ENCODE results near the gene NTF4.
"Not testable (repeated sequence)": the region's sequence is repeated elsewhere in the genome, so short reads cannot be mapped to it uniquely, and the experiment has no call there.

The NTF4 gene

DNA sequence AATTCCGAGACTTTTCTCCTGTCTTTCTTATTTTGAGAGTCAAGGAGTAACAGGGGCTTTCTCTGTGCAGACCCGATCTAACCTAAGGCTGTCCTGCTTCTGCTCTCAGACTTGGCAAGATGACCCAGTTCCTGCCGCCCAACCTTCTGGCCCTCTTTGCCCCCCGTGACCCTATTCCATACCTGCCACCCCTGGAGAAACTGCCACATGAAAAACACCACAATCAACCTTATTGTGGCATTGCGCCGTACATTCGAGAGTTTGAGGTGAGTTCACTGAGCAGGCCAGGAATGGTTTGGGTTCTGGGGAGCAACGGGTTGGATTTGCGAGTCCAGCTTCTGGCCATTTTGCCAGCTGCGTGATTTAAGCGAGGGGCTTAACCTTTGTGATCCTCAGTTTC lies 21.7 kb upstream of the NTF4 start:
- no peak for DNase-seq

GRCh38 chr19:49085868-49086232 lies 21.2 kb upstream of the NTF4 start:
- DNase-seq, result no peak

- peak; percentile 99 for DNase-seq
Measured at GRCh38 chr19:49085020-49085867, 20.6 kb upstream of the NTF4 start, which contains the start of gene SNRNP70. Gene SNRNP70 (plus strand): TSS chr19:49085451. CDS start chr19:49086415, 964 bp downstream.

- no peak for DNase-seq
Measured at GRCh38 chr19:49084206-49085019, 19.8 kb upstream of the NTF4 start.

DNA sequence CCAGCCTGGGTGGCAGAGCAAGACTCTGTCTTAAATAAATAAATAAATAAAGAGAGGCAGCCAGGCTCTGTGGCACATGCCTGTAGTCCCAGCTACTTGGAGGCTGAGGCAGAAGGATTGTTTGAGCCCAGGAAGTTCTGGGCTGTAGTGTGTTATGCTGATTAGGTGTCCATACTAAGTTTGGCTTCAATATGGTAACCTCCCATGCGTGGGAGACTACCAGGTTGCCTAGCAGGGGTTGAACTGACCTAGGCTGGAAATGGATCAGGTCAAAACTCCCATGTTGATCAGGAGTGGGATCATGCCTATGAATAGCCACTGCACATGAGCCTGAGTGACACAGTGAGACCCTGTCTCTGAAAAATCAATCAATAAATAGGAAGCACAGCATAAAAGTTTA lies 16.7 kb upstream of the NTF4 start:
- DNase-seq, result no peak

DNA sequence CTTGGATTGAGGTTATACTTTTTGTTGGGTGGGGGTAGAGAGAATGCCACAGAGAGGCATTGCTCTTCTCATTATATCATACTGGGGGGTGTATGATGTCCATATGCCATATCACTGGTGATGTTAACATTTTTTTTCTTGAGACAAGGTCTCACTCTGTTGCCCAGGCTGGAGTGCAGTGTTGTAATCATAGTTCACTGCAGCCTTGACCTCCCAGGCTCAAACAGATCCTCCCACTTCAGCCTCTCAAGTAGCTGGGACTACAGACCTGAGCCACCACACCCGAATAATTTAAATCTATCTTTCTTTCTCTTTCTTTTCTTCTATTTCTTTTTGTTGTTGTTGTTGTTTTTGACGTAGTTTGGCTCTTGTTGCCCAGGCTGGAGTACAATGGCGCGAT lies 15.8 kb upstream of the NTF4 start:
- DNase-seq, result no peak

GRCh38 chr19:49074869-49075268 lies 10.3 kb upstream of the NTF4 start:
- DNase-seq, result peak; percentile 61

DNA sequence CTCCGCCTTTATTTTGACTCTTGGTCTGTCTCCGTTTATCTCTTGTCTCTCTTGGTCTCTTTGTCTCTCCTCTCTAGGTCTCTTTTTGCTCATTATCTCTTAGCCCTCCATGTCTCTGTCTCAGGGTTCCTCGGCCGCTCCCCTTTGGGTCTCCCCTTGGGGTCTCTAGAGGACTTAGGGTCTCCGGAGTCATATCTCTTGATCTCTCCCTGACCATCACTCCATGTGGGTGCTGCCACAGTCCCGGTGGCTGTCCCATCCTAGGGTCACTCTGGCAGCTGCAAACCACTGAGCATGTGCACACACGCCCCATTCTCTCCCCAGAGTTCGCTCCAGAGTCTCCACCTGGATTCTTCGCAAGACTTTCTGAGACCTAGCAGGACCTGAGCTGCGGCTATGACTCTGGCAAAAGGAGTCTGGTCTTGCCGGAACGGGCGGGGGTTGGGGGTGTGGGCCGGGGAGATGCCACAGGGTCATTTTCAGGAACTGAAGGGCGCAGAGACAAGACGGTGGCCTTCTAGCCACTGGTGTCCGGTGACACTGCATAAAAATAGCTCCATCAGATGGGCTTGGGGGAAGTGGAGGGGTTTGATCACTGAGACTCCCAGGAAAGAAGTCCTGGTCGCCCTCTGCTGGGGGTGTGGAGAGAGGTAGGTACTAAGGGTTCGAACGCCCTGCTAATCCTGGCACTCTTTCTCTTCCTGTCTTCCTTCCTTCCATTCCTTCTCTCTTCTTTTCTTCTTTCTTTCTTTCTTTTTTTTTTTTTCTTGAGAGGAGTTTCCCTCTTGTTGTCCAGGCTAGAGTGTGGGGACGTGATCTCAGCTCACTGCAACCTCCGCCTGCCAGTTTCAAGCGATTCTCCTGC lies 9.1 kb upstream of the NTF4 start:
- no peak for DNase-seq

DNA sequence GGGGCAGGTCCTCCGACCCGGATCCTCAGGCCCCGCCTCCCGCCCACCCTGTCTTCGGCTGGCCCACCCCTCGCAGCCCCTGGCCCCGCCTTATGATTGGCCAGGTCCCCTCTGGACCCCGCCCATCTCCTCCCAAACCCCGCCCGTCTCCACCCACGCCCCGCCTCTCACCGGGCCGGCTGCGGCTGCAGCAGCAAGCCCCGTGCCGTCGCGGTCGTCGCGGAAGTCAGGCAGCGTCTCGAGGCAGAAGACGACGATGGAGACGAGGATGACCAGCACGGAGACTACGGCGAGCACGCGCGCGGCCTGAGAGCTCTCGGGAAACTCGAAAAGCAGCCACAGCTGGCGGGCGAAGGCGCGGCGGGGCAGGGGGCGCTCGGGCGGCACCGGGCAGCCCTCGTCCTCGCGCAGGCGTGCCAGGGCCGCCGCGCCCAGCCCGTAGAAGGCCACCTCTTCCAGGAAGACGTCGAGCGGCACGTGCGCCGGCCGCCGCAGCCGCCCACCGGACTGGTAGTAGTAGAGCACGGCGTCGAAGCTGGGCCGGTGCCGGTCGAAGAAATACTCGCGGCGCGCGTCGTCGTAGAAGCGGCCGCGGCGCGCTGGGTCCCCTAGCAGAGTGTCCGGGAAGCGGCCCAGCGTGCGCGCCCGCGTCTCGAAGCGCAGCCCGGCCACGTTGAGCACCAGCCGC lies 7.4 kb upstream of the NTF4 start:
- DNase-seq, result no peak

DNA sequence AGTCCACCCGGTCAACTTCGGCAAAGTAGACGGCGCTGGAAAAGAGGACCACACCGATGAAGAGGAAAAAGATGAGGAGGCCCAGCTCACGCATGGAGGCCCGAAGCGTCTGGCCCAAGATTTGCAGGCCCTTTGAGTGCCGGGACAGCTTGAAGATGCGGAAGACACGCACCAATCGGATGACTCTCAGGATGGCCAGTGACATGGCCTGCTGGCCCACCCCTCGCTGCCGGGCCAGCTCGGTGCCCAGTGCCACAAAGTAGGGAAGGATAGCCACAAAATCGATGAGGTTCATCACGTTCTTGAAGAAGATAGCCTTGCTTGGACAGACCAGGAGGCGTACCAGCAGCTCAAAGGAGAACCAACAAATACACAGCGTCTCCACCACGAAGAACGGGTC lies 5.8 kb upstream of the NTF4 start:
- no peak for DNase-seq

GRCh38 chr19:49069026-49069425 lies 4.4 kb upstream of the NTF4 start:
- no peak for DNase-seq

DNA sequence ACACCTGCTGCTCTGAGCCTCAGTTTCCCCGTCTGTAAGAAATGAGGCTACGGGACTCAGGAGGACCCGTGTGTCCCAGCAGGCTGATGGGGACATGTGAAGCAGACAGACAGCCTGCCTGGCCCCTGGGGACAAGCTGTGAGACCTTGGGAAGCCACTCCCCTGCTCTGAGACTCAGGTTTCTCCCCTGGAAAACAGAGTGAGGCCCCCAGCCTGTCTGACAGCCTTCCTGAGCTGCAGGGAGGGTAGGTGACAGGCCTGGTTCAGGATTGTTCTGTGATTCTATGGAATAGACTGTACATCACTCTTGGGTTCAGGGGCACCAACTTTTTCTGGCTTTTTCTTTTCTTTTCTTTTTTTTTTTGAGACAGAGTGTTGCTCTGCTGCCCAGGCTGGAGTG lies 2.9 kb upstream of the NTF4 start:
- no peak for DNase-seq

- no peak for DNase-seq
Measured at GRCh38 chr19:49065905-49066512, 1.4 kb upstream of the NTF4 start.

DNA sequence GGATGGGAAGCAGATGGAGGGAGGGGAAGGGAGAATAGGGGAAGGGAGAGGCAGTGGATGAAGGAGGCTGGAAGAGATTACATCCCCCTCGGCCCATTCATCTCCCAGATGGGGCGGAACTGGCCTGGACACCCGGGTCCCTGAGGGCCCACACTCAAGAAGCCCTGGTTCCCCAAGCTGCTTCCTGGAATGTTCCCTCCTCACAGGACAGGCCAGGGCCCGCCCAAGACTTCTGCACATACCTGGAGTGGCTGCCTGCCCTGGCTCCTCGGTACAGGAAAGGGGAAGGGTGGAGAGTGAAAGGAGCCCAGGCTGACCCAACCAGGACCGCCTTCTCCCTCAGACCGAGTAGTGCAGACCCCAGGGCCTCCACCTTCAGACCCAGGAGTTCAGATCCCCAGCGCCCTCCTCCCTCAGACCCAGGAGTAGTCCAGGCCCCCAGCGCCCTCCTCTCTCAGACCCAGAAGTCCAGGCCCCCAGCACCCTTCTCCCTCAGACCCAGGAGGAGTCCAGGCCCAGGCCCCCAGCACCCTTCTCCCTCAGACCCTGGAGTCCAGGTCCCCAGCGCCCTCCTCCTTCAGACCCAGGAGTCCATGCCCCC lies 489 bp downstream of the NTF4 start:
- no peak for DNase-seq

- no peak for DNase-seq
Measured at GRCh38 chr19:49061445-49061844, 3.2 kb downstream of the NTF4 start.

- DNase-seq, result no peak
Measured at GRCh38 chr19:49061000-49061399, 3.6 kb downstream of the NTF4 start.

DNA sequence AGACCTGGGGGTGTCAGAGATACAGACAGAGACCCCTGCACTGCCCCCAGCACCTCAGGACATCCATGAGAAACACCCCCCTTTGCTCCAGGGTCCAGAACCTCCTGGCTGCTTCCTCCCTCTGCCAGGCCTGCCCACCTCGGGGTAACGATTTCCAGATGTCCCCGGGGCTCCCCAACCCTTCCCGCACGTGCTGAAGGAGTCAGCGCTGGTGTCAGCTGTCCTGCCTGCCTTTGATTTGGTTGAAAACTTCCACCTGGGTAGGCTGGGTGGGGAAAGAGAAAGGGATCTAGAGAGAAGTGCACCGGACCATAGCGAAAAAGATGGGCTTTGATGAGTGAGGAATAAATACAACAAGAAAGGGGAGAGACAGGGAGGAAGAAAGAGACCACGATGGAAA lies 5.6 kb downstream of the NTF4 start:
- no peak for DNase-seq

DNA sequence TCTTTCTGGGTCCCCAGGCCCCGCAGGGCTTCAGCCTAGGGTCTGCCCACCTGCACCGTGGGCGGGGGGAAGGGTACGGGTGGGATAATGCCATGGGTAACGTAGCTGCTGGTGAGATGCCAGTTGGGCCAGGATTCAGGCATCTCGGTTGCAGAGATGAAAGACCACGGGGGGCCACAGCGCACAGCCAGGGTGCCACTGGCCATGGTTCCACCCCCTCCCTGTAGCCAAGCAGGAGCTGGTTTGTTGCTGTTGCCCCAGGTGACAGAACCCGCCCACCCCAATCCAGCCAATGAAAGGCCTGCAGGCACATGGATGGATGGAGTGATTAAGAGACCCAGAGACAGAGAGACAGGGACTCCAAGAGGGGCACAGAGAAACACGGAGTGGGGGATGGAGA lies 6.1 kb downstream of the NTF4 start:
- no peak for DNase-seq

DNA sequence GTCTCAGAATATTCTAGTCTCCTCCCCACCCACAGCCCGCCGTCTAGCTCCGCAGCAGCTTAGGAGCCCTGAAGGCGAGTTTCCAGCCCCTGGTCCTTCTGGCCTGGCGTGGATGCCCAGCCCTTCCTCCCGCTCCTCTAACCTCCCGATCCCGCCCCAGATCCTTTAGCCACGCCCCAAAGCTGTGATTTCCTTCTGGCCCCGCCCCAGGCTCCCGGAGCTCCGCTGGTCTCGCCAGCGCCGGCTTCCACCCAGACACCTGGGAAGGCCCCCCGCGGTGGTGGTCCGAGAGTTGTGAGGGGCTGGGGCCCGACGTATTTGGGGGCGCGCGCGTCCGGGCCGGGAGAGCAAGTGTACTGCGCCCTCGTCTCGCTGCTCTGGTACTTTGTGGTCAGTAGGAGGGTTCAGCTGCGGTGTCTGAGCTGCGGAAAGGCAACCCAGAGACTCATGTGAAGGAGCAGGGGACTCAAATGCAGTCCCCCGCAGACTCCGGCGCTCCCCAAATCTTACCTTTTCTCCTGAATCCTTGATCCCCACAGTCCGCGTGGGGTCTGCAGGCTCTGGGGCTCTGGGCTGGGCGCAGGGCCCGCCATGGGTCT lies 6.9 kb downstream of the NTF4 start, which contains the start of gene CGB7:
CGB7 (minus strand) TSS at position 114 of the 599 bp plus-strand sequence. CDS start 2,374 bp downstream, outside the sequence.
- DNase-seq, result peak; percentile 25

DNA sequence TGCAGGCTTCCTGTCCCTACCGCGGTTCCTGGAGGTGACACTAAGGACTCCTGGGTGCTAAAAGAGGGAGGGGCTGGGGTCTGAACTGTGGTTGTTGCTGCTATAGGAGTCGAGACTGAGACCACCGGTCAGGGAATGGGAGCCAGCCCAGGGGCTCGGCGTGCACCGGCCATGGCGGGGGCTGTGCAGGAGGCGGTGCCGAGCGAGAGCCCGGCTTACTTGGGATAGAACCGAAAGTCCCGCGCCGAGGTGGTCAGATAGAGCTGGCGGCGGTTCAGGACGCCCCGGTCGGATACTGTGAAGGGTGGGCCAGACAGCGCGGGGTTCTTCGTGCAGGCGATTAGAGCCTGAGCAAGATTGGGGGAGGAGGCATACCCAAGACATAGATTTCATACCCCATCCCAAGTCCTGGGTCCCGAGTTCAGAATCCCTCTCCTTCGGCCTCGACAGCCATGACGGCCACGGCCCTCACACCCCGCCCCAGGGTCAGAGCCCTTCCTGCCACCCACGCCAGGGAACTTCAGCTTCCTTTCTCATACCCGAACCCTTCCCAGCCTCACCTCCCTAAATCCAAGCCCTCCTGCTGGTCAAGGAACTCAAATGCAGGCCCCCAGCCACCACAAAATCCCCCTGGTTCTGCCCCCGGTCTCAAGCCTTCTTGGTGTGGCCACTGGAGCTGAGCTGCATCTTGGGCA lies 7.6 kb downstream of the NTF4 start:
- DNase-seq, result not testable (repeated sequence)
